Suppressor macrophage treated with lipopolysaccharide for 1 hour (primary cell): Measurements from ENCODE around the gene TMEM88.

Experiments used
- DNase-seq, 3 donors: peaks; one replicate each; pipeline ENCODE4 v3.0.0-alpha.2; 2020 to 2022

Gene TMEM88

GRCh38 chr17:7843536-7844291 lies 11.2 kb upstream of the TMEM88 start:
- peak; percentile 97 to 99 (median 98) for DNase-seq

DNA sequence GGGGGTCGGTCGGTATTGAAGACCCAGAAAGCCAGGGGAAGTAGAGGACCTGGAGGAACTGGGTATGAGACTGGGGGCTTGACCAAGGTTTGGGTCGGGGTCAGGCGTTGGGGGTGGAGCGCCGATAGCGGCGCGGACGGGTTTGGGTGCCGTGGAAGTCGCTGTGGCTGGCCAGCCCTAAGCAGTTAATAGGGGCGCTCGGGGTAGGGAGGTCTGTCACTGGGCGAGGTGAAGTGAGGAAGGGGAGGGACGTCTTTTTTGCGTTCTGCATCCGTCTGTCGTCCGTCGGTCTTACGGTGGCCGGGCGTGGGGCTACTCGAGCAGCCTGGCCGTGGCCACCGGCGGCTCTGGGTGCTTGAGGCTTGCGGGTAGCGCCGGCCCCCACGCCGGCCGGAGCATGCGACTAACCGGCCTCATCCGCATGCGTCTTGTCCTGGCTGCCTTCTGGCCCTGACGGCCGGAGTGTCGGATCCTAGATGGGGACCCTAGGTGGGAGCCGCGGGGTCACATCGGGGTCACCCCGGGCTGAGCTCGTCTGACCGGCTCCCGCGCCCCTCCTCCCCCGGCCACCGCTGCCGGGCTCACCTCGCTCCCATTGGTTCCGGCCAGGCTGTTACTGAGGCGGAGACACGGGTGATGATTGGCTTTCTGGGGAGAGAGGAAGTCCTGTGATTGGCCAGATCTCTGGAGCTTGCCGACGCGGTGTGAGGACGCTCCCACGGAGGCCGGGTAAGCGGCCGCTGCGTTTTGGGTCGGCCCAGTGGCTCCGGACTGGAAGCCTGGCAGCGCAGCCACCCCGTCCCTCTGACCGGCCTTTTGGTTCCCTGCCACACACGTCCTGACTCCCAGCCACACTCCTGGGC lies 10.3 kb upstream of the TMEM88 start:
- peak; percentile 94 to 95 (median 95) for DNase-seq

DNA sequence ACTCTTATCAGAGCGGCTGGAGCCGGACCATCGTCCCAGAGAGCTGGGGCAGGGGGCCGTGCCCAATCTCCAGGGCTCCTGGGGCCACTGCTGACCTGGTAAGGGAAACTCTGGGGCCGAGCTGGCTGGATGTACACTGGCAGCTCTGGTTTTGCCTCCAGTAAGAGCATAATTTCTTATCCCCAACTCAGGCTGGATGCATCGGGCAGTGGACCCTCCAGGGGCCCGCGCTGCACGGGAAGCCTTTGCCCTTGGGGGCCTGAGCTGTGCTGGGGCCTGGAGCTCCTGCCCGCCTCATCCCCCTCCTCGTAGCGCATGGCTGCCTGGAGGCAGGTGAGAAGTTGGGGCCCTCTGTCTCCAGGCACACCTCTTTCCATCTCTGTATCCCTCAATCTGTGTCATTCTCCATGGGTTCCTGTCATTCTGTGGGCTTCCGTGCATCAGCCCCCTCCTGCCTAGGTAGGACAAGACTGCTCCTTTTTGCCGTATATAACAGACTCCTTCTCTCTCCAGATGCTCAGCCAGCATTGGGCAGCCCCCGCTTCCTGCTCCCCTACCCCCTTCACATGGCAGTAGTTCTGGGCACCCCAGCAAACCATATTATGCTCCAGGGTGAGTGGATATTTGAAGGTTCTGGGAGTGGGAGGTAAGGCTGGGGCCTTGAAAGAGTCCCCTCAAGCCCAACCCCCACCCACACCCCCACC lies 9.4 kb upstream of the TMEM88 start:
- peak in 1 of 3 donors; percentile 1 for DNase-seq

- DNase-seq: peak in 1 of 3 donors; percentile 2
Observed at GRCh38 chr17:7846063-7846735, 8.7 kb upstream of the TMEM88 start.

DNA sequence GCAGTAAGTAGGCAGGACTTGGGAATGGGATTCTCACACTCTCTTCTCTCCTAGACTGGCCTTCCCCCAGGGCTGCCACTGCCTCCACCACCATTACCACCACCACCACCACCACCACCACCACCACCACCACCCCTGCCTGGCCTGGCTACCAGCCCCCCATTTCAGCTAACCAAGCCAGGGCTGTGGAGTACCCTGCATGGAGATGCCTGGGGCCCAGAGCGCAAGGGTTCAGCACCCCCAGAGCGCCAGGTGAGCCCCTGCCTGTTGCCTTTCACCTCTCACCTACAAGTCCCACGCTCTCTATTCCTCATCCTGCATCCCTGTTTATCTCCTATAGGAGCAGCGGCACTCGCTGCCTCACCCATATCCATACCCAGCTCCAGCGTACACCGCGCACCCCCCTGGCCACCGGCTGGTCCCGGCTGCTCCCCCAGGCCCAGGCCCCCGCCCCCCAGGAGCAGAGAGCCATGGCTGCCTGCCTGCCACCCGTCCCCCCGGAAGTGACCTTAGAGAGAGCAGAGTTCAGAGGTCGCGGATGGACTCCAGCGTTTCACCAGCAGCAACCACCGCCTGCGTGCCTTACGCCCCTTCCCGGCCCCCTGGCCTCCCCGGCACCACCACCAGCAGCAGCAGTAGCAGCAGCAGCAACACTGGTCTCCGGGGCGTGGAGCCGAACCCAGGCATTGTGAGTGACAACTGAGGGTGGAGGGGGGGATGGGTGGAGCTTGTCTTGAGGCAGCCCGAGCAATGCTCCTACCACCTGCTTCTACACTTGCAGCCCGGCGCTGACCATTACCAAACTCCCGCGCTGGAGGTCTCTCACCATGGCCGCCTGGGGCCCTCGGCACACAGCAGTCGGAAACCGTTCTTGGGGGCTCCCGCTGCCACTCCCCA lies 7.9 kb upstream of the TMEM88 start:
- peak in 1 of 3 donors; percentile 3 for DNase-seq

- peak in 1 of 3 donors; percentile 1 for DNase-seq
Observed at GRCh38 chr17:7848131-7848579, 6.7 kb upstream of the TMEM88 start.

- DNase-seq: no peak
Observed at GRCh38 chr17:7848739-7849129, 6.1 kb upstream of the TMEM88 start.

GRCh38 chr17:7849130-7849750 lies 5.6 kb upstream of the TMEM88 start:
- peak in 1 of 3 donors; percentile 1 for DNase-seq

DNA sequence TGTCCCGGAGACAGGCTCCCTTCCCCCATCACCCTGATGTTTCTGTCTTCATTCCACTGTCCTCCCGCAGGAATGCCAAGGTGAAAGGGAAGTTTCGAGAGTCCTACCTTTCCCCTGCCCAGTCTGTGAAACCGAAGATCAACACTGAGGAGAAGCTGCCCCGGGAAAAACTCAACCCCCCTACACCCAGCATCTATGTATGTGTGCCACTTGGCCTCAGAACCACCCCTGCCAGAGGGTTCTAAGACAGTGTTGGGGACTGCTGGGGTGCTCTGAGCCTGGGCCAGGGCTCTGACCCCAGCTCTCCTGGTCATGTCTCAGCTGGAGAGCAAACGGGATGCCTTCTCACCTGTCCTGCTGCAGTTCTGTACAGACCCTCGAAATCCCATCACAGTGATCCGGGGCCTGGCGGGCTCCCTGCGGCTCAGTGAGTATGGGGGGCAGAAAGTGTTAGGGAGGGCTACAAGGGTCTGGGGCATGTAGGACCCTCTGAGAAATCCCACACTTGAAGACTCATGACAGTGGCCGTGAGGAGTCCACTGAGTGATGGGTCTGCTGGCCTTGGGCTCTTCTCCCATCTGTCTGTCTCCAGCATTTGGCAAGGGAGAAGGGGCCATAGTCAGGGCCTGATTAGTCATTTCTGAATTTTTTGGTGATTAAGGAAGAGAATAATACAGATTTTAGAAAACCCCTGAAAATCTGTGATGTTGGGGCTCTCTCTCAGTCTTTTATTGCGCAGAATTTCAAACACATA lies 4.9 kb upstream of the TMEM88 start:
- DNase-seq: peak; percentile 3 to 48 (median 46)

DNA sequence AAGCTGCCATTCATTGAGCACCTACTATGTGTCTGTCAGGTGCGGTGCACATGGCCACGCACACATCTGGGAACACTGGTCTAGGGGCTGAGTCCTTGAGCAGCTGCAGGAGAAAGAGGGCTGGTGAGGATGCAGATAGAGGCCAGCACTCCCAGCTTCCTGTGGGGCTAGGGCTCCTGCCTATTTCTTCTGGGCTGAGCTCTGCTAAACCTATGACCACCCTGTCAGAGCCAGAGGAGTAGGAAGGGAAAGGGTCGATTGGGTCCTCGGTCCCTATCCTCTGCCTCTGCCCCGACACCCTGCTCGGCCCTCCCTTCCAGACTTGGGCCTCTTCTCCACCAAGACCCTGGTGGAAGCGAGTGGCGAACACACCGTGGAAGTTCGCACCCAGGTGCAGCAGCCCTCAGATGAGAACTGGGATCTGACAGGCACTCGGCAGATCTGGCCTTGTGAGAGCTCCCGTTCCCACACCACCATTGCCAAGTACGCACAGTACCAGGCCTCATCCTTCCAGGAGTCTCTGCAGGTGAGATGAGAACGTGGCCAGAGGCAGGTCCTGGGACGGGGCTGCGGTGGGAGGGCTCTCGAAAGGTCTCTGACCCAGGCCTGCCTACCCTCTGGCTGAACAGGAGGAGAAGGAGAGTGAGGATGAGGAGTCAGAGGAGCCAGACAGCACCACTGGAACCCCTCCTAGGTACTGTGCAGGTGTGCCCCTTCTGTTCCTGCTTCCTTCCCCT lies 4.0 kb upstream of the TMEM88 start:
- peak in 1 of 3 donors; percentile 4 for DNase-seq

GRCh38 chr17:7851438-7852261 lies 3.2 kb upstream of the TMEM88 start:
- DNase-seq: peak; percentile 89 to 93 (median 92)

- DNase-seq: no peak
Observed at GRCh38 chr17:7852262-7852670, 2.6 kb upstream of the TMEM88 start.

DNA sequence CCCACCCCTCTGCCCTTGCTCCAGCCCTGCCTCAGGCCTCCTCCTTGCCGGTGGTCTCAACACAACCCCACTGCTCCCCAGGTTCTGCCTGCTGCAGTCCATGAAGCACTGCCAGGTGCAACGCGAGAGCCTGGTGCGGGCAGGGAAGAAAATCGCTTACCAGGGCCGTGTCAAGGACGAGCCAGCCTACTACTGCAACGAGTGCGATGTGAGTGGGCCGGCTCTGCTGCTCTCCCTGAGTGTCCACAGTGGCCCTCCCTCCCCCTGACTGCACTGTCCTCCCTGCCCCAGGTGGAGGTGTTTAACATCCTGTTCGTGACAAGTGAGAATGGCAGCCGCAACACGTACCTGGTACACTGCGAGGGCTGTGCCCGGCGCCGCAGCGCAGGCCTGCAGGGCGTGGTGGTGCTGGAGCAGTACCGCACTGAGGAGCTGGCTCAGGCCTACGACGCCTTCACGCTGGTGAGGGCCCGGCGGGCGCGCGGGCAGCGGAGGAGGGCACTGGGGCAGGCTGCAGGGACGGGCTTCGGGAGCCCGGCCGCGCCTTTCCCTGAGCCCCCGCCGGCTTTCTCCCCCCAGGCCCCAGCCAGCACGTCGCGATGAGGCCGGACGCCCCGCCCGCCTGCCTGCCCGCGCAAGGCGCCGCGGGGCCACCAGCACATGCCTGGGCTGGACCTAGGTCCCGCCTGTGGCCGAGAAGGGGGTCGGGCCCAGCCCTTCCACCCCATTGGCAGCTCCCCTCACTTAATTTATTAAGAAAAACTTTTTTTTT lies 1.8 kb upstream of the TMEM88 start:
- DNase-seq: peak in 1 of 3 donors; percentile 30

DNA sequence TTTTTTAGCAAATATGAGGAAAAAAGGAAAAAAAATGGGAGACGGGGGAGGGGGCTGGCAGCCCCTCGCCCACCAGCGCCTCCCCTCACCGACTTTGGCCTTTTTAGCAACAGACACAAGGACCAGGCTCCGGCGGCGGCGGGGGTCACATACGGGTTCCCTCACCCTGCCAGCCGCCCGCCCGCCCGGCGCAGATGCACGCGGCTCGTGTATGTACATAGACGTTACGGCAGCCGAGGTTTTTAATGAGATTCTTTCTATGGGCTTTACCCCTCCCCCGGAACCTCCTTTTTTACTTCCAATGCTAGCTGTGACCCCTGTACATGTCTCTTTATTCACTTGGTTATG lies 1.2 kb upstream of the TMEM88 start:
- DNase-seq: peak in 1 of 3 donors; percentile 9

- peak in 1 of 3 donors; percentile 6 for DNase-seq
Observed at GRCh38 chr17:7854078-7854777, 638 bp upstream of the TMEM88 start.

GRCh38 chr17:7855660-7856010 lies 769 bp downstream of the TMEM88 start:
- peak in 1 of 3 donors; percentile 35 for DNase-seq
